H1 (cell line): Measurements from ENCODE around the gene VAX1. TPM values are rescaled to one million over a fixed set of nuclear protein-coding genes. Genes with fewer than 3 reads are reported as not detected.

Experiments
- ASH2L ChIP-seq: fragments of 200-600, 300-600 bp; sonication (generic); IDR thresholded peaks from one replicate; pipeline ENCODE4 v1.7.1; 2017; ENCODE audit warnings: low read length
- BCL11A ChIP-seq, 2 experiments: IDR thresholded peaks; one replicate each; pipeline ENCODE4 v1.6.1; 2011; ENCODE audit warnings: low read depth in 2 of 2, low read length in 2 of 2, mild to moderate bottlenecking in 2 of 2
- CBX8 ChIP-seq: fragments of 300-800, 300-1000 bp; sonication (generic); IDR thresholded peaks from 2 replicates; pipeline ENCODE4 v1.7.1; 2016; ENCODE audit warnings: low read depth, low read length, borderline replicate concordance
- CEBPB ChIP-seq: IDR thresholded peaks from 2 replicates; pipeline ENCODE4 v1.6.1; 2012; ENCODE audit warnings: low read depth, low read length
- E2F6 ChIP-seq: IDR thresholded peaks from 2 replicates; pipeline ENCODE4 v1.6.1; 2012; ENCODE audit warnings: inconsistent platforms
- EGR1 ChIP-seq: IDR thresholded peaks from 2 replicates; pipeline ENCODE4 v1.6.1; 2011; ENCODE audit warnings: low read depth, low read length, borderline replicate concordance
- FOSL1 ChIP-seq: IDR thresholded peaks from 2 replicates; pipeline ENCODE4 v1.6.1; 2011; ENCODE audit warnings: mild to moderate bottlenecking, low read depth, low read length, moderate library complexity; ENCODE audit not compliant: insufficient read depth
- GABPA ChIP-seq: IDR thresholded peaks from 2 replicates; pipeline ENCODE4 v1.6.1; 2011; ENCODE audit warnings: mild to moderate bottlenecking, low read length, moderate library complexity, borderline replicate concordance; ENCODE audit not compliant: insufficient read depth
- GTF2F1 ChIP-seq: IDR thresholded peaks from 2 replicates; pipeline ENCODE4 v1.6.1; 2012; ENCODE audit warnings: low read depth, low read length, improper control_type of control experiment, borderline replicate concordance
- JUN ChIP-seq: IDR thresholded peaks from 2 replicates; pipeline ENCODE4 v1.6.1; 2011; ENCODE audit warnings: low read depth, mild to moderate bottlenecking, improper control_type of control experiment, low read length
- KDM5A ChIP-seq: fragments of 200-600 bp; IDR thresholded peaks from 2 replicates; pipeline ENCODE4 v1.7.1; 2012; ENCODE audit warnings: mild to moderate bottlenecking, low read length, inconsistent platforms, mixed read lengths
- NANOG ChIP-seq: IDR thresholded peaks from 2 replicates; pipeline ENCODE4 v1.6.1; 2011; ENCODE audit warnings: low read length, low read depth, mild to moderate bottlenecking, inconsistent platforms; ENCODE audit not compliant: insufficient read depth, poor library complexity, severe bottlenecking
- RFX5 ChIP-seq: IDR thresholded peaks from 2 replicates; pipeline ENCODE4 v1.6.1; 2011; ENCODE audit warnings: low read depth, low read length, improper control_type of control experiment, borderline replicate concordance
- RNF2 ChIP-seq: fragments of 200-900, 300-1000 bp; sonication (generic); IDR thresholded peaks from 2 replicates; pipeline ENCODE4 v1.7.1; 2016; ENCODE audit warnings: borderline replicate concordance, low read depth, mild to moderate bottlenecking, antibody characterized with exemption, low read length; ENCODE audit not compliant: poor library complexity, severe bottlenecking; ENCODE audit errors: missing control alignments
- SIRT6 ChIP-seq: IDR thresholded peaks from one replicate; pipeline ENCODE4 v1.7.1; 2012; ENCODE audit warnings: low read length, inconsistent platforms
- SP1 ChIP-seq: IDR thresholded peaks from 2 replicates; pipeline ENCODE4 v1.6.1; 2011; ENCODE audit warnings: low read depth, low read length
- SP2 ChIP-seq: IDR thresholded peaks from 2 replicates; pipeline ENCODE4 v1.6.1; 2012; ENCODE audit warnings: mild to moderate bottlenecking, low read length, inconsistent platforms
- SUZ12 ChIP-seq: fragments of 200-600 bp; sonication (generic); IDR thresholded peaks from 2 replicates; pipeline ENCODE4 v1.6.1; 2012; ENCODE audit warnings: mild to moderate bottlenecking, inconsistent platforms, low read length, moderate library complexity, mixed read lengths
- TCF12 ChIP-seq: IDR thresholded peaks from 2 replicates; pipeline ENCODE4 v1.6.1; 2011; ENCODE audit warnings: low read depth, mild to moderate bottlenecking, low read length
- TEAD4 ChIP-seq: IDR thresholded peaks from 2 replicates; pipeline ENCODE4 v1.6.1; 2012; ENCODE audit warnings: low read depth, low read length, inconsistent platforms, mixed read lengths
- ZNF274 ChIP-seq: IDR thresholded peaks from 2 replicates; pipeline ENCODE4 v1.7.0; 2012; ENCODE audit warnings: low read length, borderline replicate concordance; ENCODE audit errors: extremely low read depth
- polyA plus RNA-seq, 7 experiments: library from polyadenylated mRNA; depleted of rRNA in 3 of 7; stranded (reverse) in 5 of 7; unstranded in 2 of 7; fragments of >200 nt in 5 of 7; fragments of 200-250 nt in 2 of 7; gene quantifications; 1 replicate in 5 of 7; 2 replicates in 1 of 7; 4 replicates in 1 of 7; pipeline versions ENCODE4 v1.2.1 to v1.2.3, GENCODE V29; 2011 to 2013; ENCODE audit warnings: missing spikeins in 2 of 7, mixed read lengths in 2 of 7
- total RNA-seq: library from RNA; stranded (reverse); fragmentation: NEBNext Ultra II Directional; extraction: Animal tissue kit (Norgen Biotek cat#: 25700); gene quantifications from 2 replicates; pipeline ENCODE4 v1.2.1, GENCODE V29; 2021

VAX1 gene
- total and polyA plus RNA-seq, 2 of the 8 experiments (the other 6 are each of a cell fraction or from before 2014, with no cell fraction given) = not detected

- no peak for TF ChIP-seq NANOG
- no peak for TF ChIP-seq RFX5
- no peak for TF ChIP-seq BCL11A (IDR thresholded peaks at IDR 0.05; ENCODE audit: low read depth in 2 of 2, low read length in 2 of 2)
- no peak for TF ChIP-seq KDM5A
- TF ChIP-seq ZNF274 = no peak
- TF ChIP-seq EGR1 = no peak
- TF ChIP-seq JUN = no peak
- no peak for TF ChIP-seq GABPA
- no peak for TF ChIP-seq TEAD4
- TF ChIP-seq ASH2L = no peak
- TF ChIP-seq SUZ12 = peak; percentile 99
- no peak for TF ChIP-seq E2F6
- no peak for TF ChIP-seq SP1
- peak; percentile 99 for TF ChIP-seq RNF2
- TF ChIP-seq TCF12 = no peak
- TF ChIP-seq CEBPB = no peak
- TF ChIP-seq FOSL1 = no peak
- peak; percentile 91 for TF ChIP-seq CBX8
- no peak for TF ChIP-seq SIRT6
- TF ChIP-seq GTF2F1 = no peak
- no peak for TF ChIP-seq SP2
These were observed 4.6 kb downstream of the VAX1 start (continued) for GRCh38 chr10:117133273-117134055.
